SK-N-SH (cell line): ENCODE measurements around the gene TMEM92. TPM values are rescaled to one million over a fixed set of nuclear protein-coding genes. Genes with fewer than 3 reads are reported as not detected.

Experiments used
- CTCF ChIA-PET: fragments of 300-600, 350-600 bp; formaldehyde crosslinking; extraction: SDS; loops from one replicate; lab custom pipeline; 2021; lab: Yijun Ruan, JAX
- POLR2A ChIA-PET: fragments of 350-600 bp; sonication (Branson Sonifier 250); formaldehyde crosslinking; extraction: SDS; loops from one replicate; lab custom pipeline; 2020; ENCODE audit warnings: antibody characterized with exemption, inconsistent platforms; lab: Yijun Ruan, JAX
- DNase-seq: peaks from one replicate; pipeline ENCODE4 v3.0.0; 2012
- H2AFZ ChIP-seq: fragments of 200-600 bp; sonication (generic); 2 replicates; pipeline ENCODE4 v1.8.1; 2016; ENCODE audit warnings: antibody characterized with exemption, mild to moderate bottlenecking, low read depth
- H3F3A ChIP-seq: fragments of 200-600 bp; sonication (generic); replicated peaks from 2 replicates; pipeline ENCODE3; 2016; ENCODE audit warnings: antibody characterized with exemption, mild to moderate bottlenecking; ENCODE audit not compliant: insufficient read depth
- H3K27ac ChIP-seq, 2 experiments: fragments of 200-500 bp in 1 of 2; fragments of 200-600 bp in 1 of 2; sonication (Bioruptor generic) in 1 of 2; sonication (generic), shearing (Covaris generic) in 1 of 2; 2 replicates each; pipeline versions ENCODE4 v1.5.1 to v1.6.1; 2014 to 2016; ENCODE audit warnings: low read depth in 2 of 2, inconsistent platforms in 1 of 2, low read length in 1 of 2, mild to moderate bottlenecking in 1 of 2, mixed read lengths in 1 of 2
- H3K27me3 ChIP-seq: fragments of 200-600 bp; sonication (generic), shearing (Covaris generic); 2 replicates; pipeline ENCODE4 v1.6.1; 2016; ENCODE audit warnings: mixed run types; ENCODE audit not compliant: insufficient read depth
- H3K36me3 ChIP-seq, 2 experiments: fragments of 200-500 bp in 1 of 2; fragments of 200-600 bp in 1 of 2; sonication (Bioruptor generic) in 1 of 2; sonication (generic) in 1 of 2; replicated peaks in 1 of 2; 2 replicates each; pipeline versions ENCODE3 to v1.5.1; 2014 to 2016; ENCODE audit warnings: low read length in 1 of 2, mild to moderate bottlenecking in 1 of 2; ENCODE audit not compliant: insufficient read depth in 2 of 2, control insufficient read depth in 1 of 2
- H3K4me1 ChIP-seq, 2 experiments: fragments of 200-500 bp in 1 of 2; fragments of 200-600 bp in 1 of 2; sonication (Bioruptor generic) in 1 of 2; sonication (generic), shearing (Covaris generic) in 1 of 2; 2 replicates each; pipeline versions ENCODE4 v1.5.1 to v1.6.1; 2014 to 2016; ENCODE audit warnings: low read depth in 1 of 2, low read length in 1 of 2, mixed run types in 1 of 2; ENCODE audit not compliant: insufficient read depth in 2 of 2, control insufficient read depth in 1 of 2
- H3K4me2 ChIP-seq: fragments of 200-600 bp; sonication (generic), shearing (Covaris generic); 2 replicates; pipeline ENCODE4 v1.6.1; 2017; ENCODE audit warnings: mixed run types
- H3K4me3 ChIP-seq, 2 experiments: fragments of 200-500 bp in 1 of 2; fragments of 200-600 bp in 1 of 2; sonication (Bioruptor generic) in 1 of 2; sonication (generic), shearing (Covaris generic) in 1 of 2; 2 replicates each; pipeline versions ENCODE4 v1.5.1 to v1.8.1; 2014 to 2016; ENCODE audit warnings: low read depth in 2 of 2, inconsistent platforms in 1 of 2, low read length in 1 of 2, mild to moderate bottlenecking in 1 of 2, mixed read lengths in 1 of 2, moderate library complexity in 1 of 2
- H3K79me2 ChIP-seq: fragments of 200-600 bp; sonication (generic); 2 replicates; pipeline ENCODE4 v1.8.1; 2017; ENCODE audit warnings: mild to moderate bottlenecking; ENCODE audit not compliant: insufficient read depth
- H3K9ac ChIP-seq: fragments of 200-600 bp; sonication (generic); 2 replicates; pipeline ENCODE4 v1.6.1; 2017; ENCODE audit warnings: mixed run types
- H3K9me2 ChIP-seq: fragments of 200-600 bp; sonication (generic); 2 replicates; pipeline ENCODE4 v1.6.1; 2017; ENCODE audit warnings: mixed run types
- H3K9me3 ChIP-seq: fragments of 200-600 bp; sonication (generic); 2 replicates; pipeline ENCODE4 v1.6.1; 2017; ENCODE audit warnings: mixed run types, mild to moderate bottlenecking, moderate library complexity
- H4K20me1 ChIP-seq: fragments of 200-600 bp; sonication (generic); 2 replicates; pipeline ENCODE4 v1.6.1; 2017; ENCODE audit warnings: mild to moderate bottlenecking, mixed run types; ENCODE audit not compliant: insufficient read depth
- CHD2 ChIP-seq: fragments of 150-350 bp; IDR thresholded peaks from 2 replicates; pipeline ENCODE4 v1.6.1; 2018; ENCODE audit warnings: low read length; ENCODE audit not compliant: partially characterized antibody
- EZH2phosphoT487 ChIP-seq: fragments of 200-600 bp; sonication (generic); IDR thresholded peaks from 2 replicates; pipeline ENCODE4 v1.6.1; 2017; ENCODE audit warnings: low read depth, mixed run types, mild to moderate bottlenecking, antibody characterized with exemption, moderate library complexity, borderline replicate concordance
- FOSL2 ChIP-seq: IDR thresholded peaks from 2 replicates; pipeline ENCODE4 v1.4.0; 2012; ENCODE audit warnings: low read depth, mild to moderate bottlenecking, moderate library complexity, borderline replicate concordance
- FOXJ3 ChIP-seq: sonication (generic); formaldehyde crosslinking; IDR thresholded peaks from 2 replicates; pipeline ENCODE4 v1.5.1; 2020; ENCODE audit warnings: mild to moderate bottlenecking, missing genetic modification reagents
- MXI1 ChIP-seq: IDR thresholded peaks from 2 replicates; pipeline ENCODE4 v1.6.1; 2012; ENCODE audit warnings: mild to moderate bottlenecking, low read depth, low read length, improper control_type of control experiment
- NRF1 ChIP-seq: IDR thresholded peaks from 2 replicates; pipeline ENCODE4 v1.6.1; 2012; ENCODE audit warnings: low read depth, mild to moderate bottlenecking, low read length
- RAD21 ChIP-seq: IDR thresholded peaks from 2 replicates; pipeline ENCODE4 v1.6.1; 2012; ENCODE audit warnings: mild to moderate bottlenecking, low read length
- RCOR1 ChIP-seq: fragments of 150-350 bp; IDR thresholded peaks from 2 replicates; pipeline ENCODE4 v1.6.1; 2017; ENCODE audit warnings: antibody characterized with exemption, low read length
- RXRA ChIP-seq: IDR thresholded peaks from 2 replicates; pipeline ENCODE4 v1.4.0; 2012; ENCODE audit warnings: low read depth, mild to moderate bottlenecking, borderline replicate concordance
- TCF12 ChIP-seq: IDR thresholded peaks from 2 replicates; pipeline ENCODE4 v1.4.0; 2012
- TEAD4 ChIP-seq: IDR thresholded peaks from 2 replicates; pipeline ENCODE4 v1.4.0; 2012; ENCODE audit warnings: mild to moderate bottlenecking, borderline replicate concordance; ENCODE audit not compliant: insufficient read depth
- WGBS: methylation state at CpG from one replicate; pipeline ENCODE4 v1.1.6; 2017; ENCODE audit warnings: low lambda C conversion rate; 5-methylcytosine and 5-hydroxymethylcytosine counted together
- polyA plus RNA-seq, 3 experiments: library from polyadenylated mRNA; depleted of rRNA; stranded (reverse); fragments of >200 nt; gene quantifications; 2 replicates each; pipeline ENCODE4 v1.2.3, GENCODE V29; 2012
- TF ChIP-seq, protein P1 (sequence below): fragments of 150-350 bp; IDR thresholded peaks from 2 replicates; pipeline ENCODE4 v1.6.1; 2016; ENCODE audit warnings: mild to moderate bottlenecking, low read depth, low read length
- TF ChIP-seq, protein P2 (sequence below): IDR thresholded peaks from 2 replicates; pipeline ENCODE4 v1.4.0; 2012; ENCODE audit warnings: low read depth, borderline replicate concordance
- TF ChIP-seq, protein P3 (sequence below): IDR thresholded peaks from 2 replicates; pipeline ENCODE4 v1.4.0; 2012; ENCODE audit warnings: low read depth
- TF ChIP-seq, protein P4 (sequence below): IDR thresholded peaks from 2 replicates; pipeline ENCODE4; 2012
- TF ChIP-seq, protein P5 (sequence below): fragments of 150-350 bp; IDR thresholded peaks from 2 replicates; pipeline ENCODE4 v1.6.1; 2017; ENCODE audit warnings: antibody characterized with exemption, low read length, low read depth, borderline replicate concordance

The TMEM92 gene
- polyA plus RNA-seq, 1 of the 3 experiments (the other 2 are of a cell fraction) = 0.46 TPM

DNA sequence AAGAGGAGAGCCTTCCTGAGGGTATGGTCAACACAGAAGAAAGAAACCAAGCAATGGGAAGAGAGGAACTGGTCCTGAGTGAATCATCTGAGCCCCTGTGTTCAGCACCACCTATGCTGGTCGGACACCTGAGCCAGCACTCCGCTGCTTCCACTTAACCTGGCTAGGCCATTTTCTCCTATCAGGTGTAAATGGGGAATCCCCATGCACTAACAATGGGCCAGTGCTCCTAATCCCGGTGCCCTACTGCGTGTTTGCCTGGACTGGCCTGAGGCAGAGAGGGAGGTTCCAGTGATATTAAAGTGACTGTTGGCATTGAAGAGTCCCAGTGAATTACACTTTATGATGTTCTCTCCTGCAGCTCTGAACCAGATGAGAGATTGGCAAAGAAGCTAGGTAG, 37.2 kb downstream of the TMEM92 start:
- H3K27me3 ChIP-seq = 0 out of 2 replicates have a peak, but pooled peaks cover 9% of the 10 kb centered on the region
- no peaks in the 10 kb centered on the region for H3K9me3 ChIP-seq
- H3K27ac ChIP-seq = no peak overlapping the region
- POLR2A ChIA-PET = no interaction called here
- no peak for DNase-seq
- WGBS = 65% methylated on average over 4 of the region's 4 CpGs
- CTCF ChIA-PET = interaction anchor here (0.9 to 53.3 kb wide), 5 partner anchors 11 to 150 kb away, joined by 3 to 2150 read pairs (median 5); partner anchors contain the start of genes COL1A1 and LRRC59
- no peak overlapping the region for H2AFZ ChIP-seq
- H3K9ac ChIP-seq = no peak overlapping the region
- H3K4me2 ChIP-seq = no peak overlapping the region
- H3K4me1 ChIP-seq = no peaks in the 10 kb centered on the region
- no peaks in the 10 kb centered on the region for H3K79me2 ChIP-seq
- no peaks in the 10 kb centered on the region for H4K20me1 ChIP-seq
- H3K4me3 ChIP-seq = no peak overlapping the region
- H3K9me2 ChIP-seq = no peaks in the 10 kb centered on the region
- H3K36me3 ChIP-seq = no peaks in the 10 kb centered on the region
- TF ChIP-seq, protein P1, sequence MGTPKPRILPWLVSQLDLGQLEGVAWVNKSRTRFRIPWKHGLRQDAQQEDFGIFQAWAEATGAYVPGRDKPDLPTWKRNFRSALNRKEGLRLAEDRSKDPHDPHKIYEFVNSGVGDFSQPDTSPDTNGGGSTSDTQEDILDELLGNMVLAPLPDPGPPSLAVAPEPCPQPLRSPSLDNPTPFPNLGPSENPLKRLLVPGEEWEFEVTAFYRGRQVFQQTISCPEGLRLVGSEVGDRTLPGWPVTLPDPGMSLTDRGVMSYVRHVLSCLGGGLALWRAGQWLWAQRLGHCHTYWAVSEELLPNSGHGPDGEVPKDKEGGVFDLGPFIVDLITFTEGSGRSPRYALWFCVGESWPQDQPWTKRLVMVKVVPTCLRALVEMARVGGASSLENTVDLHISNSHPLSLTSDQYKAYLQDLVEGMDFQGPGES = no peak
- TF ChIP-seq TEAD4 (no peak), TCF12 (no peak), NRF1 (no peak), CHD2 (no peak), MXI1 (no peak), RCOR1 (no peak), FOSL2 (no peak), FOXJ3 (CRISPR knock-in tag) (no peak), RAD21 (no peak), RXRA (no peak), EZH2phosphoT487 (no peak)
- TF ChIP-seq, protein P2, sequence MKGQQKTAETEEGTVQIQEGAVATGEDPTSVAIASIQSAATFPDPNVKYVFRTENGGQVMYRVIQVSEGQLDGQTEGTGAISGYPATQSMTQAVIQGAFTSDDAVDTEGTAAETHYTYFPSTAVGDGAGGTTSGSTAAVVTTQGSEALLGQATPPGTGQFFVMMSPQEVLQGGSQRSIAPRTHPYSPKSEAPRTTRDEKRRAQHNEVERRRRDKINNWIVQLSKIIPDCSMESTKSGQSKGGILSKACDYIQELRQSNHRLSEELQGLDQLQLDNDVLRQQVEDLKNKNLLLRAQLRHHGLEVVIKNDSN = no peak
- TF ChIP-seq, protein P3, sequence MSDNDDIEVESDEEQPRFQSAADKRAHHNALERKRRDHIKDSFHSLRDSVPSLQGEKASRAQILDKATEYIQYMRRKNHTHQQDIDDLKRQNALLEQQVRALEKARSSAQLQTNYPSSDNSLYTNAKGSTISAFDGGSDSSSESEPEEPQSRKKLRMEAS = no peak
- TF ChIP-seq, protein P4, sequence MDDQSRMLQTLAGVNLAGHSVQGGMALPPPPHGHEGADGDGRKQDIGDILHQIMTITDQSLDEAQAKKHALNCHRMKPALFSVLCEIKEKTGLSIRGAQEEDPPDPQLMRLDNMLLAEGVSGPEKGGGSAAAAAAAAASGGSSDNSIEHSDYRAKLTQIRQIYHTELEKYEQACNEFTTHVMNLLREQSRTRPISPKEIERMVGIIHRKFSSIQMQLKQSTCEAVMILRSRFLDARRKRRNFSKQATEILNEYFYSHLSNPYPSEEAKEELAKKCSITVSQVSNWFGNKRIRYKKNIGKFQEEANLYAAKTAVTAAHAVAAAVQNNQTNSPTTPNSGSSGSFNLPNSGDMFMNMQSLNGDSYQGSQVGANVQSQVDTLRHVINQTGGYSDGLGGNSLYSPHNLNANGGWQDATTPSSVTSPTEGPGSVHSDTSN = no peak
- TF ChIP-seq, protein P5, sequence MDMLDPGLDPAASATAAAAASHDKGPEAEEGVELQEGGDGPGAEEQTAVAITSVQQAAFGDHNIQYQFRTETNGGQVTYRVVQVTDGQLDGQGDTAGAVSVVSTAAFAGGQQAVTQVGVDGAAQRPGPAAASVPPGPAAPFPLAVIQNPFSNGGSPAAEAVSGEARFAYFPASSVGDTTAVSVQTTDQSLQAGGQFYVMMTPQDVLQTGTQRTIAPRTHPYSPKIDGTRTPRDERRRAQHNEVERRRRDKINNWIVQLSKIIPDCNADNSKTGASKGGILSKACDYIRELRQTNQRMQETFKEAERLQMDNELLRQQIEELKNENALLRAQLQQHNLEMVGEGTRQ = no peak
- no peaks in the 10 kb centered on the region for H3F3A ChIP-seq
